BLaER1 (cell line): ENCODE results near the gene PPP2R2C.

Experiments
- H3K27ac ChIP-seq: shearing (Covaris generic); formaldehyde crosslinking; 2 replicates; pipeline ENCODE4 v1.8.1; 2022
- H3K27me3 ChIP-seq: shearing (Covaris generic); formaldehyde crosslinking; 2 replicates; pipeline ENCODE4 v1.8.1; 2022
- H3K36me3 ChIP-seq: shearing (Covaris generic); formaldehyde crosslinking; 2 replicates; pipeline ENCODE4 v1.8.1; 2022
- H3K4me1 ChIP-seq: shearing (Covaris generic); formaldehyde crosslinking; 2 replicates; pipeline ENCODE4 v1.8.1; 2022
- H3K4me2 ChIP-seq: shearing (Covaris generic); formaldehyde crosslinking; 2 replicates; pipeline ENCODE4 v1.8.1; 2022
- H3K4me3 ChIP-seq: shearing (Covaris generic); formaldehyde crosslinking; 2 replicates; pipeline ENCODE4 v1.8.1; 2022
- H3K9ac ChIP-seq: shearing (Covaris generic); formaldehyde crosslinking; 2 replicates; pipeline ENCODE4 v1.8.1; 2022
- H3K9me3 ChIP-seq: shearing (Covaris generic); formaldehyde crosslinking; 2 replicates; pipeline ENCODE4 v1.8.1; 2022
- H4K20me1 ChIP-seq: shearing (Covaris generic); formaldehyde crosslinking; 2 replicates; pipeline ENCODE4 v1.8.1; 2022
- Cebpa-rat ChIP-seq: shearing (Covaris generic); IDR thresholded peaks from 2 replicates; pipeline ENCODE4 v1.8.1; 2022

PPP2R2C gene

GRCh38 chr4:6330384-6330767 is 142.0 kb downstream of the PPP2R2C start:
- no peak for TF ChIP-seq Cebpa-rat
- Histone ChIP-seq H3K27ac (peak overlapping the region; percentile 68; the same call in 1 of the 2 replicates), H3K4me2 (peak overlapping the region; percentile 84)

GRCh38 chr4:6329478-6330383 is 142.7 kb downstream of the PPP2R2C start:
- Histone ChIP-seq H4K20me1 (peaks cover 2% of the 10 kb centered on the region; the same call in 1 of the 2 replicates), H3K9me3 (no peaks in the 10 kb centered on the region), H3K4me3 (no peak overlapping the region), H3K4me2 (peak overlapping the region; percentile 84), H3K36me3 (no peaks in the 10 kb centered on the region), H3K9ac (no peak overlapping the region; the same call in 1 of the 2 replicates), H3K4me1 (peaks cover 77% of the 10 kb centered on the region), H3K27ac (peak overlapping the region; percentile 68), H3K27me3 (no peaks in the 10 kb centered on the region)
- no peak for TF ChIP-seq Cebpa-rat

More at GRCh38 chr4:6330384-6330767, 142.0 kb downstream of the PPP2R2C start:
- Histone ChIP-seq H3K9ac (no peak overlapping the region; the same call in 1 of the 2 replicates), H3K36me3 (no peaks in the 10 kb centered on the region), H3K4me3 (no peak overlapping the region), H3K27me3 (no peaks in the 10 kb centered on the region), H4K20me1 (no peaks in the 10 kb centered on the region), H3K9me3 (no peaks in the 10 kb centered on the region), H3K4me1 (peaks cover 77% of the 10 kb centered on the region)

- H3K36me3 ChIP-seq: no peaks in the 10 kb centered on the region
- H3K4me2 ChIP-seq: no peak overlapping the region
- no peak overlapping the region for H3K4me3 ChIP-seq
- no peak overlapping the region for H3K9ac ChIP-seq
- peaks cover 5% of the 10 kb centered on the region; the same call in 1 of the 2 replicates for H4K20me1 ChIP-seq
- TF ChIP-seq Cebpa-rat: no peak
- no peaks in the 10 kb centered on the region for H3K9me3 ChIP-seq
- no peaks in the 10 kb centered on the region for H3K27me3 ChIP-seq
- H3K27ac ChIP-seq: no peak overlapping the region
- H3K4me1 ChIP-seq: peaks cover 83% of the 10 kb centered on the region
Measured at GRCh38 chr4:6328526-6328925, 143.9 kb downstream of the PPP2R2C start.

GRCh38 chr4:6327220-6327917 is 145.0 kb downstream of the PPP2R2C start:
- peaks cover 92% of the 10 kb centered on the region for H3K4me1 ChIP-seq
- TF ChIP-seq Cebpa-rat: no peak
- H3K36me3 ChIP-seq: no peaks in the 10 kb centered on the region
- no peaks in the 10 kb centered on the region for H3K27me3 ChIP-seq
- no peaks in the 10 kb centered on the region for H3K9me3 ChIP-seq
- H3K4me3 ChIP-seq: no peak overlapping the region
- H3K4me2 ChIP-seq: peak overlapping the region; percentile 90
- no peak overlapping the region for H3K27ac ChIP-seq
- H3K9ac ChIP-seq: no peak overlapping the region
- H4K20me1 ChIP-seq: peaks cover 6% of the 10 kb centered on the region; the same call in 1 of the 2 replicates

GRCh38 chr4:6326312-6327060 is 145.9 kb downstream of the PPP2R2C start:
- Histone ChIP-seq H3K4me1 (peaks cover 92% of the 10 kb centered on the region), H3K36me3 (no peaks in the 10 kb centered on the region), H3K27ac (no peak overlapping the region), H3K9me3 (no peaks in the 10 kb centered on the region), H3K4me3 (no peak overlapping the region), H3K27me3 (no peaks in the 10 kb centered on the region), H4K20me1 (peaks cover 11% of the 10 kb centered on the region; the same call in 1 of the 2 replicates), H3K4me2 (peak overlapping the region; percentile 90), H3K9ac (no peak overlapping the region)
- TF ChIP-seq Cebpa-rat: no peak

- Histone ChIP-seq H3K27ac (peak overlapping the region; percentile 70), H3K9me3 (no peaks in the 10 kb centered on the region), H3K4me2 (peak overlapping the region; percentile 90), H3K4me3 (no peak overlapping the region), H4K20me1 (peaks cover 11% of the 10 kb centered on the region; the same call in 1 of the 2 replicates), H3K4me1 (peaks cover 92% of the 10 kb centered on the region), H3K36me3 (no peaks in the 10 kb centered on the region), H3K27me3 (no peaks in the 10 kb centered on the region), H3K9ac (peak overlapping the region; percentile 62; the same call in 1 of the 2 replicates)
- TF ChIP-seq Cebpa-rat: no peak
Measured at GRCh38 chr4:6325788-6326290, 146.6 kb downstream of the PPP2R2C start.

GRCh38 chr4:6324999-6325787 is 147.2 kb downstream of the PPP2R2C start:
- Histone ChIP-seq H3K27me3 (no peaks in the 10 kb centered on the region), H3K4me1 (peaks cover 91% of the 10 kb centered on the region), H3K36me3 (no peaks in the 10 kb centered on the region), H3K9ac (peak overlapping the region; percentile 62), H3K4me3 (peak overlapping the region; percentile 26), H3K27ac (peak overlapping the region; percentile 70), H3K9me3 (peaks cover 3% of the 10 kb centered on the region), H3K4me2 (peak overlapping the region; percentile 90), H4K20me1 (peaks cover 11% of the 10 kb centered on the region; the same call in 1 of the 2 replicates)
- no peak for TF ChIP-seq Cebpa-rat

- Histone ChIP-seq H4K20me1 (peaks cover 11% of the 10 kb centered on the region; the same call in 1 of the 2 replicates), H3K36me3 (no peaks in the 10 kb centered on the region), H3K27me3 (no peaks in the 10 kb centered on the region), H3K4me3 (peak overlapping the region; percentile 26), H3K27ac (peak overlapping the region; percentile 70), H3K9me3 (peaks cover 9% of the 10 kb centered on the region), H3K4me2 (peak overlapping the region; percentile 90), H3K9ac (peak overlapping the region; percentile 62), H3K4me1 (peaks cover 86% of the 10 kb centered on the region)
- no peak for TF ChIP-seq Cebpa-rat
Measured at GRCh38 chr4:6324461-6324998, 147.9 kb downstream of the PPP2R2C start.
